Mammary epithelial cell (primary cell): ENCODE data around the gene DPP9.

Experiments
- EZH2 ChIP-seq: IDR thresholded peaks from 2 replicates; pipeline ENCODE4 v1.6.1; 2012; ENCODE audit warnings: low read length, inconsistent platforms, borderline replicate concordance
- TF ChIP-seq, protein P1 (sequence below), 2 donors: IDR thresholded peaks in 1 of 2; conservative IDR thresholded peaks in 1 of 2; 2 replicates each; pipeline ENCODE4 v1.5.1; 2011 to 2012; ENCODE audit warnings: inconsistent platforms in 2 of 2, low read length in 2 of 2, mild to moderate bottlenecking in 2 of 2, control low read depth in 1 of 2, low read depth in 1 of 2; ENCODE audit not compliant: insufficient read depth in 1 of 2; ENCODE audit errors: extremely low read depth in 1 of 2

DNA sequence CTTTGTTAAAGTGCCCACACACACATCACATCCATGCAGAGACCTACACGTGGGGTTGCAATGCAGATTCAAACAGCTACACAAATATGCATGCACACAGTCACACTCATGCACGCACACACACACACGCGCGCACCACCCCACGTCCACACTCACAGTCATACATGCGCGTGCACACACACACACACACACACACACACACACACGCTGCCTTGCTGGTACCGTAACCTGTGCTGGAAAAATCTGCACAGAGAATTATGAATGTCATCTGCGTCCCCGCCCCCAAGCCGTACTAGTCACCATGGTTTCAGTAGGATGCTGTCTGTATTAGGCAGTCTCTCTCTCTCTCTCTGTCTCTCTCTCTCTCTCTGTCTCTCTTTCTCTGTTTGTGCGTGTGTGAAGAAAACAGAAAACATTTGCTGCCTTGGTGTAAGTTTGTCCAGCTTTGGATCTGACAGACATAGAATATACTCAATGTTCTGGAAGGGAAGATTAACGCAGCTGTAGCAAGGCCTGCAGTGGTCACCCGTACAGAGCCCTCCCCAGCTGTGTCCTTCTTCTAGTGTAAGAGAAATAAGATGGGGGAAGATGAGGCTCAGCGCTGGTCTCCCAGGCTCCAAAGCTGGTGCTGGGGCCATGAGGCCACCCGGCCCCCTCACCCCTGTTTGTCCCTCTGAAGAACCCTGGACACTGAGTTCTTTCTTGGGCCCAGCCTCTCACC lies 26.4 kb upstream of the DPP9 start:
- TF ChIP-seq, protein P1, sequence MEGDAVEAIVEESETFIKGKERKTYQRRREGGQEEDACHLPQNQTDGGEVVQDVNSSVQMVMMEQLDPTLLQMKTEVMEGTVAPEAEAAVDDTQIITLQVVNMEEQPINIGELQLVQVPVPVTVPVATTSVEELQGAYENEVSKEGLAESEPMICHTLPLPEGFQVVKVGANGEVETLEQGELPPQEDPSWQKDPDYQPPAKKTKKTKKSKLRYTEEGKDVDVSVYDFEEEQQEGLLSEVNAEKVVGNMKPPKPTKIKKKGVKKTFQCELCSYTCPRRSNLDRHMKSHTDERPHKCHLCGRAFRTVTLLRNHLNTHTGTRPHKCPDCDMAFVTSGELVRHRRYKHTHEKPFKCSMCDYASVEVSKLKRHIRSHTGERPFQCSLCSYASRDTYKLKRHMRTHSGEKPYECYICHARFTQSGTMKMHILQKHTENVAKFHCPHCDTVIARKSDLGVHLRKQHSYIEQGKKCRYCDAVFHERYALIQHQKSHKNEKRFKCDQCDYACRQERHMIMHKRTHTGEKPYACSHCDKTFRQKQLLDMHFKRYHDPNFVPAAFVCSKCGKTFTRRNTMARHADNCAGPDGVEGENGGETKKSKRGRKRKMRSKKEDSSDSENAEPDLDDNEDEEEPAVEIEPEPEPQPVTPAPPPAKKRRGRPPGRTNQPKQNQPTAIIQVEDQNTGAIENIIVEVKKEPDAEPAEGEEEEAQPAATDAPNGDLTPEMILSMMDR (conservative IDR thresholded peaks at IDR 0.05 in 1 of 2, IDR thresholded peaks at IDR 0.05 in 1 of 2; ENCODE audit: extremely low read depth in 1 of 2, insufficient read depth in 1 of 2, low read depth in 1 of 2, low read length in 2 of 2), result no peak
- TF ChIP-seq EZH2, result no peak
